NCI-H1694 treated with DMSO at 0.1 percent for 48 hours (cell line): ENCODE data around the gene SH3D19.
"Not testable (repeated sequence)": the region's sequence is repeated elsewhere in the genome, so short reads cannot be mapped to it uniquely, and the experiment has no call there.

Experiments
- DNase-seq: peaks from one replicate; lab custom pipeline; 2025; lab: John Stamatoyannopoulos, UW

Gene SH3D19

DNA sequence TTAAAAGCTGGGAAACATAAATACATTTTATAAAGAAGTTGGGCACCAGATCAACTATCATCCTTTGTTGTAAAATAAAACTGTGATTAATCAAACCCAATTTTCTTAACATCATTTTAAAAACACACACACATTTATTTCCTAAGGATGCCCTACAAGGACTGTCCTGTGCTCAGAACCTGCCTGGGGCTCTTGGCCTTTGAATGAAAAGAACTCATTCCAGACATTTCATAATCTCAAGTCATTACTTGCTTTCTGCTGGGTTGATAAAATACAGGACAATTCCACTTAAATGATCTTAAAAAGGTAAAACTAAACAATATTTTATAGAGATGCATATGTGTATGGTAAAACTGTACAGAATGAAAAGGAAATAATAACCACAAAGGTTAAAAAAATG is 2.8 kb downstream of the SH3D19 start:
- no peak for DNase-seq

- not testable (repeated sequence) for DNase-seq
Observed at GRCh38 chr4:151322161-151322560, 3.2 kb downstream of the SH3D19 start.

GRCh38 chr4:151321586-151321985 is 3.8 kb downstream of the SH3D19 start:
- DNase-seq: no peak

GRCh38 chr4:151319490-151319889 is 5.9 kb downstream of the SH3D19 start:
- DNase-seq: no peak

DNA sequence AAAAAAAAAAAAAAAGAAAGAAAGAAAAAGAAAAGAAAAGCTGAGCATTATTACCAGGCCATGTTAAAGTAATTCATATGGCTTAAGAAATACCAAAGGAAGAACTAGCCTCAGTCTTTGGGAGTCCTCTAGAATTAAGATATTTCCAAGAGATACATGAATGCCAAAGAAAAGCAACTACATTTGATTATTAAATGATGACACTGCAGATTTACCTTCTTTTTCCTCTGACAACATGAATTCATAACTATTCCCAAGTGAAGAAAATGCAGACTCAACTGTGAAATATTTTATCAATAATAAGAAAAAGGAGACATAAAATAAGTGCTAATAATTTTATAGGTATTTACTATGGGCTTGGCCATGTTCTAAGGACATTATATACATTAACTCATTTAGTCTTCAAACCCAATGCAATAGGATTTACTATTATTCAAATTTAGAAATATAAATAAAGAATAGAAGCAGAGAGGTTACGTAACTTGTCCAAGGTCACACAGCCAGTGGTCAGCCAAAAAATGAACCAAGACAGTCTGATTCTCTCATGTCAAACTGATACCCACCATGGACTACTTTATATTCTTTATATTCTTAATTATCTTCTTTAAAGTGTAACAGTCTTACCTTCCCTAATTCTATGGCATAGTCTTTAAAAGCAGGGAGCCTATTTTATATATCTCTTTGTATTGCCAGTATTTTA is 6.9 kb downstream of the SH3D19 start:
- DNase-seq: no peak

DNA sequence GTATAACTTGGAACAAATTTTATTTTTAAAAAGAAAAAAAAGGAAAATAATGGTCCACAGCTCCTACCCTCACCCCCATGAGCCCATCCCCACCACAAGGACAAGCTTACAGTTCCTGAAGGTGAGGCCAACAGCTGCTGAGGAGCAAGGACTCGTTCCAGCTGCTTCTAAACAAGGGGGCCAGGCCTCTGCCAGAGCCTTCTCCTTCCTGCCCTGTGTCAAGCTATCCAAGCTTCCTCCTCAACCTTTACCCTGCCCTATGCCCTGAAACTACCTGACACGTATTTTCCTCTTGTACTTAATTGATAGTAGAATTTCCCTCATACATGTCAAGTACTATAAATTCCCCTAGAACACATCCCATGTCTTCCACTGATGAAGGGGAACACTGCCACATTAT is 8.8 kb downstream of the SH3D19 start:
- no peak for DNase-seq

- DNase-seq: no peak
Observed at GRCh38 chr4:151315212-151315886, 10.1 kb downstream of the SH3D19 start.

DNA sequence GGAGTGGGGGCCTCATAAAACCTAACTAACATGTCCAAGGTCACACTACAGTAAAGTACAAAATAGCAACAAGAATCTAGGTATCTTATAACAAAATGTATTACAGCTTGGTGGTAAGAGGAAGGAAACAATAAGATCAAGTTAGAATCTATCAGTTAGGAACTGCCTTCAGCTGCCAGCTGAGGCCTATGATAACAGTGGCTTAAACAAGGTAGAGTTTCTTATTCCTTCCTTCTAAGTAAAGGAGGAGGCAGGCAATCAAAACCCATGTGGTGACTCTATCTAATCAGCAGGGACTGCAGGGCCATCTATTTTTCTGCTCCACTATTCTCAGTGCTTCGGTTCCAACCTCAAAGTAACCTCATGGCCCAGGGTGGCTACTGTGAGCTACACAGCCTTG is 10.9 kb downstream of the SH3D19 start:
- DNase-seq: no peak

- no peak for DNase-seq
Observed at GRCh38 chr4:151314010-151314355, 11.4 kb downstream of the SH3D19 start.

DNA sequence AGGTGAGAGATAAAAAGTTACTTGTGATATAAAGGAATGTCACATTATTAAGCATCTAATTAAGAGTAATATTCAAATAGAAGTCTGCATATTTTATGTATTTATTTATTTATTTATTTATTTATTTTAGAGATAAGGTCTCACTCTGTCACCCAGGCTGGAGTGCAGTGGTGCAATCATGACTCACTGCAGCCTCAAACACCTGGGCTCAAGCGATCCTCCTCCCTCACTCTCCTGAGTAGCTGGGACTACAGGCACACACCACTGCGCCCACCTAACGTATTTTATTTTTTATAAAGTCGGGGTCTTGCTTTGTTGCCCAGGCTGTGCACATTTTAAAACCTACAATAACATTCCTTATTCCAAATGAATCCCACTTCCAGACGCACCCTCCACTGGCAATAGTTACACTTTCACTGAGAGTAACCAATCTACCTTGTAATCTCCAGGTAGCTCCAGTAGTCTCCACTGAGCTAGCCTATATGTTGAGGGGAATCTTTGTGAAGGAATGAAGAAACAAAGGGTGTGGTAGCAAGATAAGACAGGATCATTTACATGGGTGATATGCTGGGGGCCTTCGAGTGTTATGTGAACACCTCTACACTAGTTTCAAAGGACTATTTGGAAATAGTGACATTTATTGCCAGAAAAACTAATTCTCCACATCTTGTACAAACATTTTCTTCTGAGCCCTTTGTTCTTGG is 11.9 kb downstream of the SH3D19 start:
- no peak for DNase-seq

DNA sequence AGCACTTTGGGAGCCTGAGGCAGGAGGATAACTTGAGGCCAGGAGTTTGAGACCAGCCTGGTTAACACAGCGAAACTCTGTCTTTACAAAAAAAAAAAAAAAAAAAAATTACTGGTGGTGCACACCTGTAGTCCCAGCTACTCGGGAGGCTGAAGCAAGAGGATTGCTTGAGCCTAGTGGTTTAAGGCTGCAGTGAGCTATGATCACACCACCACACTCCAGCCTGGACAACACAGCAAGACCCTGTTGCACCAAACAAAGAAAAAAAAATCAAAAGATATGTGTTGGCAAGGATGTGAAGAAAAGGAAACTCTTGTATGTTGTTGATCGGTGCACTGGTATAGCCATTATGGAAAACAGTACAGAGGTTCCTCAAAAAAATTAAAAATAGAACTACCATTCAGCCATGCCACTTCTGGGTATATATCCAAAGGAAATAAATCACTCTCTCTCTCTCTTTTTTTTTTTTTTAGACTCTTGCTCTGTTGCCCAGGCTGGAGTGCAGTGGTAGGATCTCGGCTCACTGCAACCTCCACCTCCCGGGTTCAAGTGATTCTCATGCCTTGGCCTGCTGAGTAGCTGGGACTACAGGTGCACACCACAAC is 15.2 kb downstream of the SH3D19 start:
- DNase-seq: no peak

DNA sequence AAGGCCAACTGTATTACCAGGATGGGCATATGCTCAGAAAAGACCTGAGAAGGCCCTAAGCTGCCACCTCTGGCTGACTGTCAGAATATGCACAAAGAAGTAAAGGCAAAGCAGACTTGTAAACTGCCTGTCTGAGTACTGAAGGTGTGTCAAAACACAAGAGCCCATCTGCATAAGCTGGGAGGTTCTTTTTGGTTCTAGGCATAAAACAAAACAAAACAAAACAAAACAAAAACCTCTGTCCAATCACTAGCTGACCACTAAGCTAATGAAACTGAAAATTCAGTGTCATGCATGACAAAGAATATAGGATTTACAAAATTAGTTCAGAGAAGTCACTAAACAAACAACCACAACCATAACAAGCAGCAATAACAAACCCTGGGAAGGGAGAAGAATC is 20.6 kb downstream of the SH3D19 start:
- DNase-seq: peak; percentile 29

DNA sequence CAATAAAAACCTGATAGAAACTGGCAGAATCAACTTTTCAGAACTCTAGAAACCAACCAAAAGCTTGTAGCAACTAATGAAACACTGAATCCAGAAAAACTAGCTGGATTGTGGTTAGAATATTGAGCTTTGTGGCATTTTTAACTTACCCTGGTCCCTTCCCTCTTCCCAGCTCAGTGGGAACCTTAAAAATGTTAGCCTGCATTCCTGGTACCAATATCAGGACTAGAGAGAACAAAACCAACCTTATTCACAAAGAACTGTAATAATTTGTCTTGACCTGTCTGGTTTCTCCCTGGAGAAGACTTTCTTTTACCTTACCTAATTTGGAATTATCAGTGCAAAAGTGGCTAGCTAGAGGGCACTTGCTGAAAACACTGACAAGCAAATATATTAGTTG is 21.2 kb downstream of the SH3D19 start:
- DNase-seq: no peak

DNA sequence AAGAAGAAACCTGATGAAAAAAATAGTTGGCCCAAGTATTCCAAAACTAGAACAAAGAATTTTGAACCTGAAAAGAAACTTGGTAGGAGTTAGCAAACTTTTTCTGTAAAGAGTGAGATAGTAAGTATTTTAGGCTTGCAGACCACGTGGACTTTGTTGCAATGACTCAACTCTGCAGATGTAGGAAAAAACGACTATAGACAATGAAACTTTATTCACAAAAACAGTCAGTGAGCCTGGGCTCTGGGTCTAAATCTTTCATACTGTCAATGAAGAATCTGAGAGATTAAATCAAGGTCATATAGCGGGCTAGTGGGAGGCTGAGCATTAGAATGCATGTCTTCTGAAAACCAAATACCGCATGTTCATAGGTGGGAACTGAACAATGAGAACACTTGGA is 23.0 kb downstream of the SH3D19 start:
- DNase-seq: no peak

DNA sequence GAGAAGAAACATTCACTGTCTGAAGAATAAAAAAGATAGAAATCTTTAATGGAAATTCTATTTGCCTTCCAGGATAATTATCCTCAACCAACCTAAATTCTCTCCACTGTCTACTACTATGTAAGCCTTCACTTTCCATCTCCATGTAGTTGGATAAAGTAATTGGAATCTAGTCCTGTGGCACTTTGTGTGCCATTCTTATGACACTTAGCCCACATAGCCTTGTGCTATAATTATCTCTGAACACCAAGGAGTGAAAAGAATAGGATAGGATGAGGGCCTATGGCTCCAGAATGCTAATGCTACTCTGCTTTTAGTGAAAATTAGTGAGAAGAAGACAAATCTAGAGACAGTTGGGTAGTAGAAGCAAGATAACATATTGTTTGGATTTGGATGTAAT is 28.2 kb downstream of the SH3D19 start:
- DNase-seq: no peak

DNA sequence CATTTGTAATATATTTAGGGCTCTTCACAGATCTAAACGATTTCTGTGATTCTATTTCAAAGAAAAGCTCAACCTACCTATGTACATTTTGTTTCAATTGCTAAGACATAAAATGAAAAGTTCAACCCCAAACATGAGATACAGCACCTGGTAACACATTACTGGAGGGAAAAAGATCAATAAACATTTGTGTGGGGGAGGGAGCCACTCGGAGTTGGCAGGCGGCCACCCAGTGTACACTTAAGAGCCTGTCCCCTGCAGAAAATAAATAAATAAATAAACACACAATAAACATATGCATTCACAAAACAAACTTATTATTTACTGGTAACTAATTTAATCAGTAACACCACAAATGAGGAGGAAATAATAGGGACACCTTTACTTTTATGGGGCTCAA is 29.2 kb downstream of the SH3D19 start:
- DNase-seq: no peak

DNA sequence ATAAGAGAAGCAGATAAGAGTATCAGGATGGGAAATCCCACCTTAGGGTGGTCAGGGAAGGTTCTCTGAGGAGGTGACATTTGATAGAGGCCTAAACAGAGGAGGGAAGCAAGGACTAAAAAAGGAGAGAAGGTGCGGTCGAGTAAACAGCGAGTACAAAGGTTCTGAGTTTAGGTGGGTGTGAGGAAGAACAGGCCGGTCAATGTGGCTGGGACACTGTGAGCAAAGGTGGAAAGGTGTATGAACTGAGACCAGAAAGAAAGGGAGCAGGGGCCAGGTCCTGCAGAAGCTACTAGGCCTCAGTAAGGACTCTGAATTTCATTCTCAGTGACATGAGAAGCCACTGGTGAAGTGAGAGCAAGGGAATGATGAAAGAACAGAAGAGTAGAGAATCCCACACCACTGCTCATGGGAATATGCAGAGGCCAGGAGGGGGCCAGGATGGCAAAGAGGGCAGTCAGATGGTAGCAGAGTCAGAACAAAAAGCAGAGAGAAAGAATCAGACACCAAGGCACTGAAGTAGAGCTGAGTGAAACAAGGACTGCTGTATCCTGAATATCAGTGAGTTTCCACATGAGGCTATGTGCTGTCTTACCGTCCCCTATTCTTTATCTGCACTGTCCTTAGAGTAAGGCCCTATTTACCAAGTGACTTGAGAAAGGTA is 30.4 kb downstream of the SH3D19 start:
- DNase-seq: no peak

GRCh38 chr4:151292038-151292437 is 33.4 kb downstream of the SH3D19 start:
- no peak for DNase-seq

DNA sequence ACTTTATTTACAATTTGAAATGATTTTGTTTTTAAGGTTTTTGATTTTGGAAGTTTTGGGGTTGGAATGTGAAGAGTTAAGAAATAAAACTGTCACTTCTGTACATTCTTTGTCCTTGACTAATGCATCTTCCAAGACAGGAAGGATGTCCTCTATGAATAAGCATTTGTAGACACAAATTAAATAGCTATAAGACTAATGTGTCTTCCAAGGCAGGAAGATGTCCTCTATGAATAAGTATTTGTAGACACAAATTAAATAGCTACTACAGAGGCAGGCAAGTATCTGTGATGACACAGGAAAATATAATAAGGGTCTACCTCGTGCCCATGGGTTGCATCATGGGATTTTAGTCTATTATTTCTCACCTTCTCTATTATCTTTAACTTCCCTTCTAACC is 33.9 kb downstream of the SH3D19 start:
- no peak for DNase-seq

- DNase-seq: no peak
Observed at GRCh38 chr4:151287409-151287808, 38.0 kb downstream of the SH3D19 start.

DNA sequence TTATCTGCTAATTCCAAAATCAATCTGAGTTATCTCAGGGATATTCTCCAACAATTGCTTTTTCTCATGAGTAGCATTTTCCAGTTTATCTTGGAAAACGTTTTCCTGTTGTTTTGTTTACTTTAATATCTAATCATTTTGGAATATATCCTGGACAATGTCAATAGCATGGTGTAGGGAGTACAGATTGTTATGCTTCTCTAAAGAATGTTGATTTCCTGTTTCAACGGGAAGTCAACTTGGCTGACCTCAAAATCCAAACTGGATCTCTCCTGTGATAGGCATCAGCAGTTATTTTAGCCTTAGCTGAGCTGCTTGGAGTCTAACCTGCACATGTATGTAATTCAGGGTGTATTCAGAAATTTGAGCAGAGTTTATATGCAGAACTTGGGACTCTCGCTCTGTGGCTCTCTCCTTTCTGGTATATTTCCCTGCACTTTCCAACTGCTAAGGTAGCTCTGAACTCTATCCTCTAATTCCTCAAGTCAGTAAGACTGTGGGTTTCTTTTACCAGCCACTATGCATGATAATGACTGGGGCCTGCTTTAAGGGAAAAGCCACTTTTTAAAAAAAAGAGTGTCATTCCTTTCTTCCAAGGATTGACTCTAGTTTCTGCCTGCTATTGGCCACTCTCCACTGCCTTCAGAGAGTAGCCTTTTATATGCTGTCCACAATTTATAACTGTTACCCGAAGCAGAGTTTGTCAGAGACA is 40.7 kb downstream of the SH3D19 start:
- DNase-seq: no peak
